ENCODE data around the gene MGST3. TPM values are rescaled to one million over a fixed set of nuclear protein-coding genes. Genes with fewer than 3 reads are reported as not detected.
"Not testable (repeated sequence)": the region's sequence is repeated elsewhere in the genome, so short reads cannot be mapped to it uniquely, and the experiment has no call there.

The MGST3 gene
- total RNA-seq, 4 donors from 2014 or later = 47.0 to 513 (median 407) TPM

DNA sequence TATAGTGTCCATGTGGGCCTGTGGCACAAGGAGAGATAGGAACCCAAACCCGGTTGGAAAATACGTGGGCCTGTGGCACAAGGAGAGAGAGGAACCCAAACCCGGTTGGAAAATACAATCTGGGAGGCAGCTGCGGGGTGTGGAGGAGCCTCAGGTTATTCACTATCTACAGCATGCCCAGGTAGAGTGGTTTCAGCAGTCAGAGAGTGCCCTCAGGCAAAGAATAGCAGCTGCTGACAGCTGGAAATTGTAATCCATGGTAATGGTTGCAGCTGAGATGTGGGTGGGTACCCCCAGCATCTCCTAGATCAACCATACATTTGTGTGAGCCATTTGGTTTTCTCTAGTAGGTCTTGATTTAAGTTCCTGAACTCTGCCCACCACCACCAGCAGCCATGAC is 25.8 kb upstream of the MGST3 start:
- Histone ChIP-seq H3K27me3 (no peaks in the 10 kb centered on the region), H3K9me3 (no peaks in the 10 kb centered on the region), H3K4me3 (no peak overlapping the region), H3K27ac (no peak overlapping the region), H3K4me1 (peaks cover 0 to 12% (median 0%) of the 10 kb centered on the region in 4 donors), H3K36me3 (no peaks in the 10 kb centered on the region)
- no peak for TF ChIP-seq POLR2A (IDR thresholded peaks at IDR 0.05)
- TF ChIP-seq, protein P1, sequence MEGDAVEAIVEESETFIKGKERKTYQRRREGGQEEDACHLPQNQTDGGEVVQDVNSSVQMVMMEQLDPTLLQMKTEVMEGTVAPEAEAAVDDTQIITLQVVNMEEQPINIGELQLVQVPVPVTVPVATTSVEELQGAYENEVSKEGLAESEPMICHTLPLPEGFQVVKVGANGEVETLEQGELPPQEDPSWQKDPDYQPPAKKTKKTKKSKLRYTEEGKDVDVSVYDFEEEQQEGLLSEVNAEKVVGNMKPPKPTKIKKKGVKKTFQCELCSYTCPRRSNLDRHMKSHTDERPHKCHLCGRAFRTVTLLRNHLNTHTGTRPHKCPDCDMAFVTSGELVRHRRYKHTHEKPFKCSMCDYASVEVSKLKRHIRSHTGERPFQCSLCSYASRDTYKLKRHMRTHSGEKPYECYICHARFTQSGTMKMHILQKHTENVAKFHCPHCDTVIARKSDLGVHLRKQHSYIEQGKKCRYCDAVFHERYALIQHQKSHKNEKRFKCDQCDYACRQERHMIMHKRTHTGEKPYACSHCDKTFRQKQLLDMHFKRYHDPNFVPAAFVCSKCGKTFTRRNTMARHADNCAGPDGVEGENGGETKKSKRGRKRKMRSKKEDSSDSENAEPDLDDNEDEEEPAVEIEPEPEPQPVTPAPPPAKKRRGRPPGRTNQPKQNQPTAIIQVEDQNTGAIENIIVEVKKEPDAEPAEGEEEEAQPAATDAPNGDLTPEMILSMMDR (IDR thresholded peaks at IDR 0.05) = no peak
- no peak for DNase-seq

DNA sequence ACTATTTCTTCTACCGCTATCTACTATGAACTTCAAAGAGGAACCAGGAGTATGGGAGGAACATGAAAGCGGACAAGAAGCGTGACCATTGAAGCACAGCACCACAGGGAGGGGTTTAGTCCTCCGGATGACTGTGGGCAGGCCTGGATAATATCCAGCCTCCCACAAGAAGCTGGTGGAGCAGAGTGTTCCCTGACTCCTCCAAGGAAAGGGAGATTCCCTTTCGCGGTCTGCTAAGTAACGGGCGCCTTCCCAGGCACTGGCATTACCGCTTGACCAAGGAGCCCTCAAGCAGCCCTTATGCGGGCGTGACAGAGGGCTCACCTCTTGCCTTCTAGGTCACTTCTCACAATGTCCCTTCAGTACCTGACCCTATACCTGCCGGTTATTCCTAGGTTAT is 24.4 kb upstream of the MGST3 start:
- DNase-seq, H3K9me3 ChIP-seq, H3K4me3 ChIP-seq, H3K27me3 ChIP-seq, H3K27ac ChIP-seq, H3K4me1 ChIP-seq, H3K36me3 ChIP-seq: not testable (repeated sequence)

DNA sequence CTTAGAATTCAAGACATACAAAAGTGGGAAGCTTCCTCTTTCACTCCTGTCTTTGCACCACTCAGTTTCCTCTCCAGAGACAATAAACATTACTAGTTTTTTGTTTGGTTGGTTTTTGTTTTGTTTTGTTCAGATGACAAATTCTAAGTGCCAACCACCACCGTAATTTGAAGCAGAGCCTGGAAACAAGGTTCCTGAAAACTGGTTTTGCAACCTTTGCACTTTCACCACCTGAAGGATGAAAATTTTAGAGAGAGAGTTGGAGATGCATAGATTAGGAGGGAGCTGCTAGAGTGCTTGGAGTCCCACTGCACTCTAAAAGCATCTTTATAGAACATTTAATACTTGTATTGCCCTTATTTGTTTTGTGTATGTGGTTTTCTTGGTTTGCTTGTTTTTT is 20.2 kb upstream of the MGST3 start:
- Histone ChIP-seq H3K27ac (no peak overlapping the region), H3K27me3 (no peaks in the 10 kb centered on the region), H3K4me1 (no peaks in the 10 kb centered on the region), H3K4me3 (no peak overlapping the region), H3K36me3 (no peaks in the 10 kb centered on the region), H3K9me3 (no peaks in the 10 kb centered on the region)
- TF ChIP-seq, protein P1 (IDR thresholded peaks at IDR 0.05) = no peak
- no peak for TF ChIP-seq POLR2A (IDR thresholded peaks at IDR 0.05)
- DNase-seq = no peak

DNA sequence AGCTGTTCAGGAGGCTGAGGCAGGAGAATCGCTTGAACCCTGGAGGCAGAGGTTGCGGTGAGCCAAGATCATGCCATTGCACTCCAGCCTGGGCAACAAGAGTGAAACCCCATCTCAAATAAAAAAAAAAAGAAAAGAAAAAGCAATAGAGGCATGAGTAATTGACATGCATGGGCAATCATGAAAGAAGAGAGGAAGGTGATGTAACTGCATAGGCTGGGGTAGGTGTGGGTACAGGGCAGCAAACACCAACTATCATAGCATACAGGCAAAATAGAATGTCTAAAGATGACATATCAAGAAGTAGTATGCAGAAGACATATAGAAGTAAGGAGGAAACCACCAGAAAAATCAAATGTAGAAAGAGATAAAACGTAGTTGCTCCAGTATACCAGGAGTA is 19.0 kb upstream of the MGST3 start:
- H3K27ac ChIP-seq = no peak overlapping the region
- no peak for DNase-seq
- no peaks in the 10 kb centered on the region for H3K27me3 ChIP-seq
- no peaks in the 10 kb centered on the region for H3K9me3 ChIP-seq
- H3K4me1 ChIP-seq = no peaks in the 10 kb centered on the region
- H3K4me3 ChIP-seq = no peak overlapping the region
- TF ChIP-seq POLR2A (IDR thresholded peaks at IDR 0.05) = no peak
- TF ChIP-seq, protein P1 (IDR thresholded peaks at IDR 0.05) = no peak
- H3K36me3 ChIP-seq = no peaks in the 10 kb centered on the region

DNA sequence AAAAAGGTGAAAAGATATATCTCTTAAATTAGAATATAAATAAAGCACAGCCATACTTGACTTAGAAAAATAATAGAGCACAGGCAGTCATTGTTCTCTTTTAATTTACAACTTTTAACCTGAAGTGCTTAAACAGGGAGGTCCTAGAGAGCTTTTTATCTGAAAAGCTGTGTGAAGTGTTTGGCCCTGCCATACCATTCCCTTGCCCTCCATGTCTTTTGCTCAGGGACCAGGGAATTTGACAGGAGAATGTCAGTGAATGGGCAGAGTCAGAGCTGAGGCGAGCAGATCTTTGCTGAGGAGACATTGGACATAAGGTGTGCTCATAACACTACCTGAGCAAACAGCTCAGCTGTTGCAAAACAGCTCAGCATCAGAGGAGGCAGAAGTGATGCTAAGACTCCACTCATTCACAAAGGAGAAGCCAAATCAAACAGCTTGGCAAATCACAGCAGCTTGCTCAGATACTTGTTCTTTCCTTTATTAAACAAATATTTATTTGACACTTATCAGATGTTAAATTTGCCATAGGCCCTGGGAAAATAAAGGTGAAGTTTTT is 14.9 kb upstream of the MGST3 start:
- no peaks in the 10 kb centered on the region for H3K9me3 ChIP-seq

DNA sequence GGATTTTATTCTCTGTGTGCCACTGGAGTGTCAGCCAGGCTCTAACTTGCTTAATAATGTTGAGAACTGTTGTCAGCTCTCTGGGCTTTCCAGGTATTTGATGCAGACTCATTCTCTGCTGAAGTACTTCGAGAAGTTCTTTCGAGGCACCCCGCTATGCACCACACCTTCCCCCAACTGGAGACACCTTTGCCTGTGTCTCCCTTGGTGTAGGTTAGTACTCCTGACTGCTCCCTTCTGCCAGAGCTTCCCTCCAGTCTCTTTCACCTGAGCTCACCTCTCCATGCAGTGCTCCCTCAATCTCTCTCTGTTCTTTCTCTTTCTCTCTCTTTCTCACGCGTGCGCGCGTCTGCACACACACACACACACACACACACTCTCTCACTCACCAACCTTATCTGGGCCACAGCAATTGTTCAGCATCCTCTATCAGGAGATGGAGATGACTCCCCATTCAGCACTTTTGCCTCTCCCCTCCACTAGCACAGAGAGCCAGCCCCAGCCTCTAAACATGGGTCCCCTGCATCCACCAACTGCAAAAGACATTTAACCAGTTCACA is 14.0 kb upstream of the MGST3 start:
- TF ChIP-seq, protein P1 (IDR thresholded peaks at IDR 0.05) = no peak
- TF ChIP-seq POLR2A (IDR thresholded peaks at IDR 0.05) = no peak
- no peak for DNase-seq
- no peaks in the 10 kb centered on the region for H3K36me3 ChIP-seq
- H3K27me3 ChIP-seq = no peaks in the 10 kb centered on the region
- no peaks in the 10 kb centered on the region for H3K4me1 ChIP-seq
- no peak overlapping the region for H3K4me3 ChIP-seq
- H3K9me3 ChIP-seq = no peaks in the 10 kb centered on the region
- H3K27ac ChIP-seq = no peak overlapping the region

More for the DNA sequence above, 14.9 kb upstream of the MGST3 start:
- DNase-seq = no peak
- no peak overlapping the region for H3K27ac ChIP-seq
- H3K4me3 ChIP-seq = no peak overlapping the region
- no peaks in the 10 kb centered on the region for H3K27me3 ChIP-seq
- no peaks in the 10 kb centered on the region for H3K4me1 ChIP-seq
- TF ChIP-seq POLR2A (IDR thresholded peaks at IDR 0.05) = no peak
- TF ChIP-seq, protein P1 (IDR thresholded peaks at IDR 0.05) = no peak
- no peaks in the 10 kb centered on the region for H3K36me3 ChIP-seq

Data from Peyer's patch (tissue), 4 donors.